Activated naive CD8-positive, alpha-beta T cell treated with anti-CD3 and anti-CD28 coated beads, Interleukin-2, amount 10 ng/mL, durations not matched to agents 7 days and 5 days (primary cell): Measurements from ENCODE around the gene JMJD1C. TPM values are rescaled to one million over a fixed set of nuclear protein-coding genes. Genes with fewer than 3 reads are reported as not detected.
A peak's percentile ranks its signal among the peaks of the same experiment; 100 is the strongest.

Source experiments
- ATAC-seq: fragments of 150-1000 bp; cut with Tn5 transposase; one replicate; pipeline ENCODE4 v1.10.0; 2021; ENCODE audit warnings: low read depth, moderate library complexity
- POLR2A ChIA-PET: fragments of 350-600 bp; sonication (Branson Sonifier 250); formaldehyde crosslinking; loops from one replicate; lab custom pipeline; 2021; ENCODE audit warnings: antibody characterized with exemption; lab: Charles Lee
- DNase-seq: peaks from one replicate; pipeline ENCODE4 v3.0.0; 2021
- H3K27ac Mint-ChIP-seq: one replicate; pipeline ENCODE4 v1.8.0; 2022; ENCODE audit warnings: mild to moderate bottlenecking, mixed read lengths
- H3K27me3 Mint-ChIP-seq: one replicate; pipeline ENCODE4 v1.8.0; 2022; ENCODE audit warnings: mild to moderate bottlenecking, moderate library complexity, mixed read lengths
- H3K36me3 Mint-ChIP-seq: one replicate; pipeline ENCODE4 v1.8.0; 2021; ENCODE audit warnings: mild to moderate bottlenecking, mixed read lengths
- H3K4me1 Mint-ChIP-seq: one replicate; pipeline ENCODE4 v1.8.0; 2021; ENCODE audit warnings: mixed read lengths
- H3K4me3 Mint-ChIP-seq: one replicate; pipeline ENCODE4 v1.8.0; 2022; ENCODE audit warnings: mild to moderate bottlenecking, moderate library complexity, mixed read lengths
- H3K9me3 Mint-ChIP-seq: one replicate; pipeline ENCODE4 v1.8.0; 2021; ENCODE audit warnings: mixed read lengths
- total RNA-seq, 2 experiments: library from RNA; stranded (reverse); gene quantifications; one replicate each; pipeline ENCODE4 v1.2.3, GENCODE V29; 2021

JMJD1C gene
- total RNA-seq, 2 experiments from 2014 or later, result 91.9 to 94.4 TPM

GRCh38 chr10:63258920-63259678, 206.7 kb downstream of the JMJD1C start:
- Mint-ChIP-seq H3K36me3 (peaks cover 40% of the 10 kb centered on the region), H3K4me3 (peak overlapping the region; percentile 32), H3K4me1 (peaks cover 50% of the 10 kb centered on the region), H3K27me3 (no peaks in the 10 kb centered on the region), H3K27ac (peak overlapping the region; percentile 32), H3K9me3 (no peaks in the 10 kb centered on the region)
- no peak for ATAC-seq
- POLR2A ChIA-PET, result interaction anchor here (0.6 to 0.8 kb wide), 2 partner anchors 10 to 12 kb away, joined by 3 to 5 read pairs; no protein-coding TSS in a partner anchor
- no peak for DNase-seq

- Mint-ChIP-seq H3K9me3 (no peaks in the 10 kb centered on the region), H3K27ac (peak overlapping the region; percentile 0), H3K36me3 (peaks cover 43% of the 10 kb centered on the region), H3K4me3 (no peak overlapping the region), H3K27me3 (no peaks in the 10 kb centered on the region), H3K4me1 (peaks cover 50% of the 10 kb centered on the region)
- ATAC-seq (no peak), DNase-seq (no peak)
- POLR2A ChIA-PET, result interaction anchor here (0.5 kb wide), 1 partner anchor 12 kb away, joined by 3 read pairs; no protein-coding TSS in a partner anchor
Observed at GRCh38 chr10:63257778-63258177, 208.0 kb downstream of the JMJD1C start.

GRCh38 chr10:63256009-63256773, 209.6 kb downstream of the JMJD1C start:
- POLR2A ChIA-PET, result interaction anchor here (1.0 to 3.6 kb wide), 3 partner anchors 9 to 18 kb away, joined by 3 to 10 read pairs (median 8); no protein-coding TSS in a partner anchor

GRCh38 chr10:63255316-63255715, 210.5 kb downstream of the JMJD1C start:
- Mint-ChIP-seq H3K4me1 (peaks cover 38% of the 10 kb centered on the region), H3K4me3 (no peak overlapping the region)
- ATAC-seq, result no peak

More at GRCh38 chr10:63256009-63256773, 209.6 kb downstream of the JMJD1C start:
- Mint-ChIP-seq H3K9me3 (no peaks in the 10 kb centered on the region), H3K27me3 (no peaks in the 10 kb centered on the region), H3K27ac (no peak overlapping the region), H3K36me3 (peaks cover 36% of the 10 kb centered on the region), H3K4me3 (no peak overlapping the region), H3K4me1 (peaks cover 40% of the 10 kb centered on the region)
- ATAC-seq (no peak), DNase-seq (no peak)

DNA sequence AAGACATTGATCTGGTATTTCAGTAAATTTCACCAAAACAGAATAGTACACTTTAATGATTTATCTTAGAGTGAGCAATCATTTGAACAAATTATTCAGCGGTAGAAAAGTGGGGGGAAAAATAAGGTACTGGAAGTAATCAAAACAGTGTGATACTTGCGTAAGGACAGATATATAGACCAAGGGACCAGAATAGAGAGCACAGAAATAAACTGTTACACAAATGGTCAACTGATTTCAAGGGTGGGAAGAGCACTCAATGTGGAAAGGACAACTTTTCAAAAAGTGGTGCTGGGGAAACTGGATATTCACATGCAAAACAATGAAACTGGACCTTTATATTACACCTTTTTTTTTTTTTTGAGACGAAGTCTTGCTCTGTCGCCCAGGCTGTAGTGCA, 212.7 kb downstream of the JMJD1C start:
- ATAC-seq (no peak), DNase-seq (no peak)
- Mint-ChIP-seq H3K4me1 (peaks cover 18% of the 10 kb centered on the region), H3K9me3 (no peaks in the 10 kb centered on the region), H3K4me3 (no peak overlapping the region), H3K27ac (no peak overlapping the region), H3K27me3 (no peaks in the 10 kb centered on the region), H3K36me3 (peaks cover 27% of the 10 kb centered on the region)
- POLR2A ChIA-PET, result no interaction called here

More at GRCh38 chr10:63255316-63255715, 210.5 kb downstream of the JMJD1C start:
- H3K9me3 Mint-ChIP-seq, result no peaks in the 10 kb centered on the region
- no peak overlapping the region for H3K27ac Mint-ChIP-seq
- no peak for DNase-seq
- H3K36me3 Mint-ChIP-seq, result peaks cover 32% of the 10 kb centered on the region
- no peaks in the 10 kb centered on the region for H3K27me3 Mint-ChIP-seq
- POLR2A ChIA-PET, result interaction anchor here (1.0 to 3.6 kb wide), 4 partner anchors 10 to 30 kb away, joined by 3 to 10 read pairs (median 6); no protein-coding TSS in a partner anchor

DNA sequence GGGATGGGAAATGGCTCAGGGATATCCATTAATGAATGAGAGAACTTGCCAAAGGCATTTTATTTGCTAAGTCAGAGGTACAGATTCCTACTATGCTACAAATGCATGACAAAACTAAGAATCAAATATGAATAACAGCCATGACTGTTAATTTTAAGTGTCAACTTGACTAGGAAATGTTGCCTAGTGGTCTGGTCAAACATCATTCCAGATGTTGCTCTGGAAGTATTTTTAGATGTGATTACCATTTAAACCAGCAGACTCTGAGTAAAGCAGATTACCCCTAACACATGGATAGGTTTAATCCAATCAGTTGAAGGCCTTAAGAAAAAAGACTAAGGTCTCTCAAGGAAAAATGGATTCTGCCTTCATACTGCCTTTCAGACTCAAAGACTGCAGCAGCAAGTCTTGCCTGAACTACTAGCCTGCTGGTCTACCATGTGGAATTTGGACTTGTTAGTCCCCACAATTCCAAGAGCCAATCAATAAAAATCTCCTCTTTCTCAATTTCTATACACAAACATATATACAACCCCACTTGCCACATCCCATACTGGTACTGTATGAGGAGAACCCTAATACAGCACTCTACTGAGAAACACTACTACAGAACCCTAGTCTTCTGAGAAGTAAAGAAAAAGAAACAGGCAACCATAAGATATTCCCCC, 213.5 kb downstream of the JMJD1C start:
- ATAC-seq (no peak), DNase-seq (no peak)
- no peak overlapping the region for H3K27ac Mint-ChIP-seq
- POLR2A ChIA-PET, result no interaction called here
- H3K27me3 Mint-ChIP-seq, result no peaks in the 10 kb centered on the region
- no peaks in the 10 kb centered on the region for H3K9me3 Mint-ChIP-seq
- H3K4me1 Mint-ChIP-seq, result peaks cover 14% of the 10 kb centered on the region
- H3K4me3 Mint-ChIP-seq, result no peak overlapping the region
- H3K36me3 Mint-ChIP-seq, result peaks cover 29% of the 10 kb centered on the region

DNA sequence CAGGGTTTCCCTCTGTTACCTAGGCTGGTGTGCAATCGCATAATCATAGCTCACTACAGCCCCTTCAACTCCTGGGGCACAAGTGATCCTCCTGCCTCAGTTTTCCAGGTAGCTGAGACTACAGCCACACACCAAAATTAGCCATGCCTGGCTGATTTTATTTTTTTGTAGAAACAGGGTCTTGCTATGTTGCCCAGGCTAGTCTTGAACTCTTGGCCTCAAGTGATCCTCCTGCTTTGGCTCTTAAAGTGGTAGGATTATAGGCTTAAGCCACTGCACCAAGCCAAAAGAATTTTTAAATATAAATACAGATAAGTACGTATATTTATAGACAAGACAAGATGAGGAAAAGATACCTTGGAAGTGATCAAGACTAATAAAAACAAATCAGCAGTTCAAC, 215.7 kb downstream of the JMJD1C start:
- ATAC-seq (no peak), DNase-seq (no peak)
- no peaks in the 10 kb centered on the region for H3K27me3 Mint-ChIP-seq
- H3K27ac Mint-ChIP-seq, result no peak overlapping the region
- H3K4me3 Mint-ChIP-seq, result no peak overlapping the region
- H3K36me3 Mint-ChIP-seq, result peaks cover 40% of the 10 kb centered on the region
- H3K9me3 Mint-ChIP-seq, result peaks cover 7% of the 10 kb centered on the region
- H3K4me1 Mint-ChIP-seq, result peaks cover 22% of the 10 kb centered on the region
- POLR2A ChIA-PET, result no interaction called here

DNA sequence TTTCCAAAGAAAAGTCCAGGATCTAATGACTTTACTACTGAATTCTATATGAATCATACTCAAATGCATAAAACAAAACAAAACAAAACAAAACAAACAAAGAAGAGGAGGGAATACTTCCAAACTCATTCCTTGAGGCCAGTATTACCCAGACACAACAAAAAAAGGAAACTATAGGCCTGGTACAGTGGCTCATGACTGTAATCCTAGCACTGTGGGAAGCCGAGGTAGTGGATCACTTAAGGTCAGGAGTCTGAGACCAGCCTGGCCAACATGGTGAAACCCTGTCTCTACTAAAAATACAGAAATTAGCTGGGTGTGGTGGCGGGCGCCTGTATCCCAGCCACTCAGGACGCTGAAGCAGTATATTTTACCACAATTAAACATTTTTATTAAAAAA, 218.0 kb downstream of the JMJD1C start:
- H3K27me3 Mint-ChIP-seq, result no peaks in the 10 kb centered on the region
- ATAC-seq (no peak), DNase-seq (no peak)
- H3K4me3 Mint-ChIP-seq, result no peak overlapping the region
- POLR2A ChIA-PET, result interaction anchor here (0.7 kb wide), 1 partner anchor 13 kb away, joined by 4 read pairs; no protein-coding TSS in a partner anchor
- peaks cover 30% of the 10 kb centered on the region for H3K4me1 Mint-ChIP-seq
- peaks cover 45% of the 10 kb centered on the region for H3K36me3 Mint-ChIP-seq
- no peak overlapping the region for H3K27ac Mint-ChIP-seq
- H3K9me3 Mint-ChIP-seq, result peaks cover 7% of the 10 kb centered on the region

GRCh38 chr10:63246356-63246755, 219.4 kb downstream of the JMJD1C start:
- POLR2A ChIA-PET, result no interaction called here

GRCh38 chr10:63241841-63242281, 223.9 kb downstream of the JMJD1C start:
- Mint-ChIP-seq H3K27ac (peak overlapping the region; percentile 81), H3K4me1 (peaks cover 61% of the 10 kb centered on the region), H3K9me3 (peaks cover 7% of the 10 kb centered on the region), H3K4me3 (peak overlapping the region; percentile 77), H3K27me3 (no peaks in the 10 kb centered on the region), H3K36me3 (peaks cover 41% of the 10 kb centered on the region)
- no peak for DNase-seq
- peak; percentile 46 for ATAC-seq
- POLR2A ChIA-PET, result interaction anchor here (1.1 to 1.8 kb wide), 4 partner anchors 23 to 68 kb away, joined by 3 to 6 read pairs (median 4); no protein-coding TSS in a partner anchor

More at GRCh38 chr10:63246356-63246755, 219.4 kb downstream of the JMJD1C start:
- peak overlapping the region; percentile 12 for H3K27ac Mint-ChIP-seq
- H3K9me3 Mint-ChIP-seq, result peaks cover 7% of the 10 kb centered on the region
- peaks cover 42% of the 10 kb centered on the region for H3K36me3 Mint-ChIP-seq
- H3K4me3 Mint-ChIP-seq, result no peak overlapping the region
- ATAC-seq, result no peak
- peaks cover 34% of the 10 kb centered on the region for H3K4me1 Mint-ChIP-seq
- no peak for DNase-seq
- no peaks in the 10 kb centered on the region for H3K27me3 Mint-ChIP-seq

- peak overlapping the region; percentile 65 for H3K27ac Mint-ChIP-seq
- peak overlapping the region; percentile 65 for H3K4me3 Mint-ChIP-seq
- POLR2A ChIA-PET, result interaction anchor here (0.7 to 1.8 kb wide), 3 partner anchors 25 to 225 kb away, joined by 3 to 6 read pairs (median 3); no protein-coding TSS in a partner anchor
- H3K27me3 Mint-ChIP-seq, result no peaks in the 10 kb centered on the region
- DNase-seq, result no peak
- ATAC-seq, result no peak
- H3K4me1 Mint-ChIP-seq, result peaks cover 60% of the 10 kb centered on the region
- H3K36me3 Mint-ChIP-seq, result peaks cover 32% of the 10 kb centered on the region
- peaks cover 3% of the 10 kb centered on the region for H3K9me3 Mint-ChIP-seq
Observed at GRCh38 chr10:63240807-63241206, 225.0 kb downstream of the JMJD1C start.

GRCh38 chr10:63238501-63238900, 227.3 kb downstream of the JMJD1C start:
- Mint-ChIP-seq H3K27ac (no peak overlapping the region), H3K4me1 (peaks cover 46% of the 10 kb centered on the region), H3K36me3 (peaks cover 18% of the 10 kb centered on the region), H3K4me3 (no peak overlapping the region), H3K9me3 (no peaks in the 10 kb centered on the region), H3K27me3 (no peaks in the 10 kb centered on the region)
- ATAC-seq, result no peak
- no peak for DNase-seq
- POLR2A ChIA-PET, result interaction anchor here (0.8 kb wide), 1 partner anchor 17 kb away, joined by 3 read pairs; no protein-coding TSS in a partner anchor
